SK-N-SH (cell line): ENCODE measurements around the gene PTGDS. TPM values are rescaled to one million over a fixed set of nuclear protein-coding genes. Genes with fewer than 3 reads are reported as not detected.

ENCODE experiments used
- CTCF ChIA-PET: fragments of 300-600, 350-600 bp; formaldehyde crosslinking; extraction: SDS; loops from one replicate; lab custom pipeline; 2021; lab: Yijun Ruan, JAX
- POLR2A ChIA-PET: fragments of 350-600 bp; sonication (Branson Sonifier 250); formaldehyde crosslinking; extraction: SDS; loops from one replicate; lab custom pipeline; 2020; ENCODE audit warnings: antibody characterized with exemption, inconsistent platforms; lab: Yijun Ruan, JAX
- DNase-seq: peaks from one replicate; pipeline ENCODE4 v3.0.0; 2012
- H2AFZ ChIP-seq: fragments of 200-600 bp; sonication (generic); 2 replicates; pipeline ENCODE4 v1.8.1; 2016; ENCODE audit warnings: antibody characterized with exemption, mild to moderate bottlenecking, low read depth
- H3F3A ChIP-seq: fragments of 200-600 bp; sonication (generic); replicated peaks from 2 replicates; pipeline ENCODE3; 2016; ENCODE audit warnings: antibody characterized with exemption, mild to moderate bottlenecking; ENCODE audit not compliant: insufficient read depth
- H3K27ac ChIP-seq, 2 experiments: fragments of 200-500 bp in 1 of 2; fragments of 200-600 bp in 1 of 2; sonication (Bioruptor generic) in 1 of 2; sonication (generic), shearing (Covaris generic) in 1 of 2; 2 replicates each; pipeline versions ENCODE4 v1.5.1 to v1.6.1; 2014 to 2016; ENCODE audit warnings: low read depth in 2 of 2, inconsistent platforms in 1 of 2, low read length in 1 of 2, mild to moderate bottlenecking in 1 of 2, mixed read lengths in 1 of 2
- H3K27me3 ChIP-seq: fragments of 200-600 bp; sonication (generic), shearing (Covaris generic); 2 replicates; pipeline ENCODE4 v1.6.1; 2016; ENCODE audit warnings: mixed run types; ENCODE audit not compliant: insufficient read depth
- H3K36me3 ChIP-seq, 2 experiments: fragments of 200-500 bp in 1 of 2; fragments of 200-600 bp in 1 of 2; sonication (Bioruptor generic) in 1 of 2; sonication (generic) in 1 of 2; replicated peaks in 1 of 2; 2 replicates each; pipeline versions ENCODE3 to v1.5.1; 2014 to 2016; ENCODE audit warnings: low read length in 1 of 2, mild to moderate bottlenecking in 1 of 2; ENCODE audit not compliant: insufficient read depth in 2 of 2, control insufficient read depth in 1 of 2
- H3K4me1 ChIP-seq, 2 experiments: fragments of 200-500 bp in 1 of 2; fragments of 200-600 bp in 1 of 2; sonication (Bioruptor generic) in 1 of 2; sonication (generic), shearing (Covaris generic) in 1 of 2; 2 replicates each; pipeline versions ENCODE4 v1.5.1 to v1.6.1; 2014 to 2016; ENCODE audit warnings: low read depth in 1 of 2, low read length in 1 of 2, mixed run types in 1 of 2; ENCODE audit not compliant: insufficient read depth in 2 of 2, control insufficient read depth in 1 of 2
- H3K4me2 ChIP-seq: fragments of 200-600 bp; sonication (generic), shearing (Covaris generic); 2 replicates; pipeline ENCODE4 v1.6.1; 2017; ENCODE audit warnings: mixed run types
- H3K4me3 ChIP-seq, 2 experiments: fragments of 200-500 bp in 1 of 2; fragments of 200-600 bp in 1 of 2; sonication (Bioruptor generic) in 1 of 2; sonication (generic), shearing (Covaris generic) in 1 of 2; 2 replicates each; pipeline versions ENCODE4 v1.5.1 to v1.8.1; 2014 to 2016; ENCODE audit warnings: low read depth in 2 of 2, inconsistent platforms in 1 of 2, low read length in 1 of 2, mild to moderate bottlenecking in 1 of 2, mixed read lengths in 1 of 2, moderate library complexity in 1 of 2
- H3K79me2 ChIP-seq: fragments of 200-600 bp; sonication (generic); 2 replicates; pipeline ENCODE4 v1.8.1; 2017; ENCODE audit warnings: mild to moderate bottlenecking; ENCODE audit not compliant: insufficient read depth
- H3K9ac ChIP-seq: fragments of 200-600 bp; sonication (generic); 2 replicates; pipeline ENCODE4 v1.6.1; 2017; ENCODE audit warnings: mixed run types
- H3K9me2 ChIP-seq: fragments of 200-600 bp; sonication (generic); 2 replicates; pipeline ENCODE4 v1.6.1; 2017; ENCODE audit warnings: mixed run types
- H3K9me3 ChIP-seq: fragments of 200-600 bp; sonication (generic); 2 replicates; pipeline ENCODE4 v1.6.1; 2017; ENCODE audit warnings: mixed run types, mild to moderate bottlenecking, moderate library complexity
- H4K20me1 ChIP-seq: fragments of 200-600 bp; sonication (generic); 2 replicates; pipeline ENCODE4 v1.6.1; 2017; ENCODE audit warnings: mild to moderate bottlenecking, mixed run types; ENCODE audit not compliant: insufficient read depth
- CHD2 ChIP-seq: fragments of 150-350 bp; IDR thresholded peaks from 2 replicates; pipeline ENCODE4 v1.6.1; 2018; ENCODE audit warnings: low read length; ENCODE audit not compliant: partially characterized antibody
- ELF1 ChIP-seq: IDR thresholded peaks from 2 replicates; pipeline ENCODE4 v1.4.0; 2012
- EP300 ChIP-seq, 2 experiments: IDR thresholded peaks; 2 replicates each; pipeline versions ENCODE4 v1.4.0 to v1.6.1; 2012; ENCODE audit warnings: borderline replicate concordance in 1 of 2, low read depth in 1 of 2, low read length in 1 of 2
- FOXJ3 ChIP-seq: sonication (generic); formaldehyde crosslinking; IDR thresholded peaks from 2 replicates; pipeline ENCODE4 v1.5.1; 2020; ENCODE audit warnings: mild to moderate bottlenecking, missing genetic modification reagents
- FOXM1 ChIP-seq: IDR thresholded peaks from 2 replicates; pipeline ENCODE4 v1.4.0; 2012; ENCODE audit warnings: low read depth, mild to moderate bottlenecking
- GABPA ChIP-seq: IDR thresholded peaks from 2 replicates; pipeline ENCODE4 v1.4.0; 2012; ENCODE audit warnings: low read depth, mild to moderate bottlenecking
- NFIC ChIP-seq: IDR thresholded peaks from 2 replicates; pipeline ENCODE4 v1.4.0; 2012; ENCODE audit warnings: borderline replicate concordance
- NRF1 ChIP-seq: IDR thresholded peaks from 2 replicates; pipeline ENCODE4 v1.6.1; 2012; ENCODE audit warnings: low read depth, mild to moderate bottlenecking, low read length
- RAD21 ChIP-seq: IDR thresholded peaks from 2 replicates; pipeline ENCODE4 v1.6.1; 2012; ENCODE audit warnings: mild to moderate bottlenecking, low read length
- RCOR1 ChIP-seq: fragments of 150-350 bp; IDR thresholded peaks from 2 replicates; pipeline ENCODE4 v1.6.1; 2017; ENCODE audit warnings: antibody characterized with exemption, low read length
- RFX5 ChIP-seq: IDR thresholded peaks from 2 replicates; pipeline ENCODE4 v1.6.1; 2012; ENCODE audit warnings: mild to moderate bottlenecking, improper control_type of control experiment, low read length
- SIN3A ChIP-seq: IDR thresholded peaks from 2 replicates; pipeline ENCODE4 v1.6.1; 2012; ENCODE audit warnings: low read depth, mild to moderate bottlenecking, low read length, moderate library complexity, borderline replicate concordance
- TCF12 ChIP-seq: IDR thresholded peaks from 2 replicates; pipeline ENCODE4 v1.4.0; 2012
- YY1 ChIP-seq: IDR thresholded peaks from 2 replicates; pipeline ENCODE4 v1.4.0; 2012; ENCODE audit warnings: low read depth, mild to moderate bottlenecking
- WGBS: methylation state at CpG from one replicate; pipeline ENCODE4 v1.1.6; 2017; ENCODE audit warnings: low lambda C conversion rate; 5-methylcytosine and 5-hydroxymethylcytosine counted together
- polyA plus RNA-seq, 3 experiments: library from polyadenylated mRNA; depleted of rRNA; stranded (reverse); fragments of >200 nt; gene quantifications; 2 replicates each; pipeline ENCODE4 v1.2.3, GENCODE V29; 2012
- TF ChIP-seq, protein P1 (sequence below): IDR thresholded peaks from 2 replicates; pipeline ENCODE4 v1.4.0; 2012; ENCODE audit warnings: low read depth, borderline replicate concordance
- TF ChIP-seq, protein P2 (sequence below): fragments of 150-350 bp; IDR thresholded peaks from 2 replicates; pipeline ENCODE4 v1.6.1; 2017; ENCODE audit warnings: antibody characterized with exemption, low read length, low read depth, borderline replicate concordance
- TF ChIP-seq, protein P3 (sequence below): fragments of 150-350 bp; IDR thresholded peaks from 2 replicates; pipeline ENCODE4 v1.6.1; 2016; ENCODE audit warnings: mild to moderate bottlenecking, low read depth, low read length
- TF ChIP-seq, protein P4 (sequence below): fragments of 200-600 bp; sonication (generic); IDR thresholded peaks from 2 replicates; pipeline ENCODE4 v1.6.1; 2017; ENCODE audit warnings: antibody characterized with exemption, mild to moderate bottlenecking, moderate library complexity
- TF ChIP-seq, protein P5 (sequence below): IDR thresholded peaks from 2 replicates; pipeline ENCODE4; 2012
- TF ChIP-seq, protein P6 (sequence below): IDR thresholded peaks from 2 replicates; pipeline ENCODE4 v1.4.0; 2012; ENCODE audit warnings: low read depth

The PTGDS gene
- polyA plus RNA-seq, 1 of the 3 experiments (the other 2 are of a cell fraction), result not detected

DNA sequence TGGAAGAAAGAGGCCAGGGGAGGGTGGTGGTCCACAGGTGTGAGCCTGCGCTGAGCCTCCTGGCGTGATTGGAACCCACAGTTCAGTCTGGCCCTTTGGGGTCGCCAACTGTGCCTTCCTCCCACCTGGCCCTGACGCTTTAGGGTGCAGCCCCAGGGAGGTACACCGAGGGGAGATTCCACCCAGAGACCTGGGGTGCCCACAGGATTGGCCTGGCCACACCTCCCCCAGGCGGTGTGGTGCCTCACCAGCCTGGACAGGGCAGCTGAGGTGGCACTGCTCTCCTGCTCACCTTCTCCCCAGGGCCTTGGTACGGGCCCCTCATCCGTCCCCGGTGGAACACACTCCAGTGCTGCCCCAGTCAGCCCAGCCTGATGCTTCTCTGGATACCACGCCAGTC lies 20.1 kb downstream of the PTGDS start:
- H3K27me3 ChIP-seq, result no peaks in the 10 kb centered on the region
- no peak overlapping the region for H2AFZ ChIP-seq
- DNase-seq, result no peak
- H3K36me3 ChIP-seq, result peaks cover 0 to 7% of the 10 kb centered on the region in 2 experiments
- H3K27ac ChIP-seq, result no peak overlapping the region
- H3K4me3 ChIP-seq, result no peak overlapping the region
- H3K4me1 ChIP-seq, result peaks cover 9 to 24% of the 10 kb centered on the region in 2 experiments; a peak in 3 of 4 replicates
- H3F3A ChIP-seq, result no peaks in the 10 kb centered on the region
- peaks cover 18% of the 10 kb centered on the region; the same call in 1 of the 2 replicates for H3K79me2 ChIP-seq
- WGBS, result 98% methylated on average over 5 of the region's 10 CpGs
- CTCF ChIA-PET, result interaction anchor here (1.4 to 6.8 kb wide), 4 partner anchors 31 to 210 kb away, joined by 3 to 68 read pairs (median 8); partner anchors contain the start of genes ABCA2 and FUT7
- no peaks in the 10 kb centered on the region for H3K9me3 ChIP-seq
- POLR2A ChIA-PET, result interaction anchor here (1.4 kb wide), 1 partner anchor 53 kb away, joined by 3 read pairs; the partner anchor contains the start of gene FBXW5
- H3K4me2 ChIP-seq, result no peak overlapping the region
- H3K9me2 ChIP-seq, result no peaks in the 10 kb centered on the region
- 0 out of 2 replicates have a peak, but pooled peaks cover 3% of the 10 kb centered on the region for H4K20me1 ChIP-seq
- TF ChIP-seq RFX5 (no peak), RCOR1 (no peak), NRF1 (no peak), EP300 (IDR thresholded peaks at IDR 0.05; ENCODE audit: borderline replicate concordance in 1 of 2, low read depth in 1 of 2, low read length in 1 of 2) (no peak), NFIC (no peak), FOXM1 (no peak)
- TF ChIP-seq, protein P1, sequence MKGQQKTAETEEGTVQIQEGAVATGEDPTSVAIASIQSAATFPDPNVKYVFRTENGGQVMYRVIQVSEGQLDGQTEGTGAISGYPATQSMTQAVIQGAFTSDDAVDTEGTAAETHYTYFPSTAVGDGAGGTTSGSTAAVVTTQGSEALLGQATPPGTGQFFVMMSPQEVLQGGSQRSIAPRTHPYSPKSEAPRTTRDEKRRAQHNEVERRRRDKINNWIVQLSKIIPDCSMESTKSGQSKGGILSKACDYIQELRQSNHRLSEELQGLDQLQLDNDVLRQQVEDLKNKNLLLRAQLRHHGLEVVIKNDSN, result no peak
- TF ChIP-seq, protein P2, sequence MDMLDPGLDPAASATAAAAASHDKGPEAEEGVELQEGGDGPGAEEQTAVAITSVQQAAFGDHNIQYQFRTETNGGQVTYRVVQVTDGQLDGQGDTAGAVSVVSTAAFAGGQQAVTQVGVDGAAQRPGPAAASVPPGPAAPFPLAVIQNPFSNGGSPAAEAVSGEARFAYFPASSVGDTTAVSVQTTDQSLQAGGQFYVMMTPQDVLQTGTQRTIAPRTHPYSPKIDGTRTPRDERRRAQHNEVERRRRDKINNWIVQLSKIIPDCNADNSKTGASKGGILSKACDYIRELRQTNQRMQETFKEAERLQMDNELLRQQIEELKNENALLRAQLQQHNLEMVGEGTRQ, result no peak
- TF ChIP-seq, protein P3, sequence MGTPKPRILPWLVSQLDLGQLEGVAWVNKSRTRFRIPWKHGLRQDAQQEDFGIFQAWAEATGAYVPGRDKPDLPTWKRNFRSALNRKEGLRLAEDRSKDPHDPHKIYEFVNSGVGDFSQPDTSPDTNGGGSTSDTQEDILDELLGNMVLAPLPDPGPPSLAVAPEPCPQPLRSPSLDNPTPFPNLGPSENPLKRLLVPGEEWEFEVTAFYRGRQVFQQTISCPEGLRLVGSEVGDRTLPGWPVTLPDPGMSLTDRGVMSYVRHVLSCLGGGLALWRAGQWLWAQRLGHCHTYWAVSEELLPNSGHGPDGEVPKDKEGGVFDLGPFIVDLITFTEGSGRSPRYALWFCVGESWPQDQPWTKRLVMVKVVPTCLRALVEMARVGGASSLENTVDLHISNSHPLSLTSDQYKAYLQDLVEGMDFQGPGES, result no peak
- TF ChIP-seq, all 33 proteins: peak for 0
- no peak overlapping the region for H3K9ac ChIP-seq

DNA sequence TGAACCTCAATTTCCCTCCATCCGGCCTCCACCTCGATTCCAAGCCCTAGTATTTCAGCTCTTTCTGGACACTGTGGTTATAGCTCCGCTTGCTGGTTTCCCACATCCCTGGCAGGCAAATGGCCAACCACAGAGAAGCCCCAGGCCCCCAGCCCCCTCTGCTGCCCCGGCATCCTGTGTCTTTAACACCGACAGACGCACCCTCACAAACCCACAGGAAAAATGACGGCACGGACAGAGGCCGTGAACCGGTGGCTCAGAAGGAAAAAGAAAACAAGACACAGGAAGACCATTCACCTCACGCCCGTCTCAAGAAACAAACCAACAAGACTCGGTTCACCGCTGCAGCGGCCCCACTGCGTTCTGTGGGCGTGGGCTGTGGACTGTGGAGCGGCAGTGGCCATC lies 20.5 kb downstream of the PTGDS start:
- H3F3A ChIP-seq, result no peaks in the 10 kb centered on the region
- H3K27me3 ChIP-seq, result no peaks in the 10 kb centered on the region
- ChIA-PET CTCF (interaction anchor here (1.4 to 1.7 kb wide), 2 partner anchors 185 to 210 kb away, joined by 3 to 5 read pairs; no protein-coding TSS in a partner anchor), POLR2A (no interaction called here)
- no peak for DNase-seq
- peaks cover 0 to 7% of the 10 kb centered on the region in 2 experiments for H3K36me3 ChIP-seq
- no peak overlapping the region for H3K27ac ChIP-seq
- no peak overlapping the region for H2AFZ ChIP-seq
- no peak overlapping the region for H3K4me3 ChIP-seq
- H4K20me1 ChIP-seq, result 0 out of 2 replicates have a peak, but pooled peaks cover 3% of the 10 kb centered on the region
- peaks cover 13% of the 10 kb centered on the region; the same call in 1 of the 2 replicates for H3K79me2 ChIP-seq
- H3K4me2 ChIP-seq, result no peak overlapping the region
- H3K4me1 ChIP-seq, result peaks cover 9 to 21% of the 10 kb centered on the region in 2 experiments; a peak in 3 of 4 replicates
- no peaks in the 10 kb centered on the region for H3K9me3 ChIP-seq
- H3K9ac ChIP-seq, result no peak overlapping the region
- H3K9me2 ChIP-seq, result no peaks in the 10 kb centered on the region
- WGBS, result 91% methylated on average over 18 of the region's 18 CpGs
- TF ChIP-seq RAD21, result no peak
- TF ChIP-seq, protein P2, result no peak
- no peak for TF ChIP-seq FOXM1
- TF ChIP-seq, protein P4, sequence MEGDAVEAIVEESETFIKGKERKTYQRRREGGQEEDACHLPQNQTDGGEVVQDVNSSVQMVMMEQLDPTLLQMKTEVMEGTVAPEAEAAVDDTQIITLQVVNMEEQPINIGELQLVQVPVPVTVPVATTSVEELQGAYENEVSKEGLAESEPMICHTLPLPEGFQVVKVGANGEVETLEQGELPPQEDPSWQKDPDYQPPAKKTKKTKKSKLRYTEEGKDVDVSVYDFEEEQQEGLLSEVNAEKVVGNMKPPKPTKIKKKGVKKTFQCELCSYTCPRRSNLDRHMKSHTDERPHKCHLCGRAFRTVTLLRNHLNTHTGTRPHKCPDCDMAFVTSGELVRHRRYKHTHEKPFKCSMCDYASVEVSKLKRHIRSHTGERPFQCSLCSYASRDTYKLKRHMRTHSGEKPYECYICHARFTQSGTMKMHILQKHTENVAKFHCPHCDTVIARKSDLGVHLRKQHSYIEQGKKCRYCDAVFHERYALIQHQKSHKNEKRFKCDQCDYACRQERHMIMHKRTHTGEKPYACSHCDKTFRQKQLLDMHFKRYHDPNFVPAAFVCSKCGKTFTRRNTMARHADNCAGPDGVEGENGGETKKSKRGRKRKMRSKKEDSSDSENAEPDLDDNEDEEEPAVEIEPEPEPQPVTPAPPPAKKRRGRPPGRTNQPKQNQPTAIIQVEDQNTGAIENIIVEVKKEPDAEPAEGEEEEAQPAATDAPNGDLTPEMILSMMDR, result no peak
- no peak for TF ChIP-seq RCOR1
- TF ChIP-seq, protein P5, sequence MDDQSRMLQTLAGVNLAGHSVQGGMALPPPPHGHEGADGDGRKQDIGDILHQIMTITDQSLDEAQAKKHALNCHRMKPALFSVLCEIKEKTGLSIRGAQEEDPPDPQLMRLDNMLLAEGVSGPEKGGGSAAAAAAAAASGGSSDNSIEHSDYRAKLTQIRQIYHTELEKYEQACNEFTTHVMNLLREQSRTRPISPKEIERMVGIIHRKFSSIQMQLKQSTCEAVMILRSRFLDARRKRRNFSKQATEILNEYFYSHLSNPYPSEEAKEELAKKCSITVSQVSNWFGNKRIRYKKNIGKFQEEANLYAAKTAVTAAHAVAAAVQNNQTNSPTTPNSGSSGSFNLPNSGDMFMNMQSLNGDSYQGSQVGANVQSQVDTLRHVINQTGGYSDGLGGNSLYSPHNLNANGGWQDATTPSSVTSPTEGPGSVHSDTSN, result no peak
- TF ChIP-seq, protein P6, sequence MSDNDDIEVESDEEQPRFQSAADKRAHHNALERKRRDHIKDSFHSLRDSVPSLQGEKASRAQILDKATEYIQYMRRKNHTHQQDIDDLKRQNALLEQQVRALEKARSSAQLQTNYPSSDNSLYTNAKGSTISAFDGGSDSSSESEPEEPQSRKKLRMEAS, result no peak
- TF ChIP-seq TCF12, result no peak
- no peak for TF ChIP-seq YY1
- TF ChIP-seq NFIC, result no peak
- no peak for TF ChIP-seq ELF1
- TF ChIP-seq FOXJ3 (CRISPR knock-in tag), result no peak
- TF ChIP-seq CHD2, result no peak
- TF ChIP-seq EP300 (IDR thresholded peaks at IDR 0.05; ENCODE audit: borderline replicate concordance in 1 of 2, low read depth in 1 of 2, low read length in 1 of 2), result no peak
- no peak for TF ChIP-seq SIN3A
- TF ChIP-seq GABPA, result no peak
